Astrocyte of the cerebellum (primary cell): ENCODE data around the gene PLEKHM3.

ENCODE experiments used
- DNase-seq: peaks from one replicate; pipeline ENCODE4 v3.0.0-alpha.2; 2011; ENCODE audit warnings: low read depth
- H3K4me3 ChIP-seq: 2 replicates; pipeline ENCODE4 v1.5.1; 2011; ENCODE audit warnings: mild to moderate bottlenecking, low read depth, low read length, moderate library complexity
- CTCF ChIP-seq: IDR thresholded peaks from 2 replicates; pipeline ENCODE4 v1.5.1; 2012; ENCODE audit warnings: low read length, low read depth, moderate library complexity, mild to moderate bottlenecking; ENCODE audit errors: missing control alignments
- in situ Hi-C: cut with HindIII; loops from 2 replicates; pipeline ENCODE4 v1.10.0; 2017; ENCODE audit warnings: low sequenced_read_pairs

The PLEKHM3 gene

DNA sequence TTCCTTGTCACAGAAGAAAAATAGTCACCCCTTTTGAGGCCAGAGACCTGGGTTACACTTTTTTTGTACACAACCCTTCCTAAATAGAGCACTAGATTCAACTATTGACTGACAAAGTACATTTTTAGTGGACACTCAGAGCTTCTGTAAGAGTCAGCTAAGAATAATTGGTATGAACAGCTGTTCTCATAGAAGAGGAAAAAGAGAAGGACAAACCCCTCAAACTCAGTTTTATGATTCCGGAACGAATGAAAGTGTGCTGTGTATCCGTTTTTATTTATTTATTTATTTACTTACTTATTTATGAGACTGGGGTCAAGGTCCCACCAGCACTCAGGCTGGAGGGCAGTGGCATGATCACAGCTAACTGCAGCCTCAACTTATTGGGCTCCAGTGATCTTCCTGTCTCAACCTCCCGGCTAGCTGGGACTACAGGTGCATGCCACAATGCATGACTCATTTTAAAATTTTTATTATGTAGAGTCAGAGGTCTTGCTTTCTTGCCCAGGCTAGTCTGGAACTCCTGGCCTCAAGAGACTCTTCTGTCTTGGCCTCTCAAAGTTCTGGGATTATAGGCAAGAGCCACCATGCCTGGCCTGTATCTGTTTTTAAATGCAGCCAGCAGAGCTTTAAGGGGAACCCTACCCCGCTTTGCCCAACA is 219.6 kb downstream of the PLEKHM3 start:
- no peak overlapping the region for H3K4me3 ChIP-seq
- no peak for DNase-seq
- no peak for TF ChIP-seq CTCF
- in situ Hi-C loops = no loop called here

DNA sequence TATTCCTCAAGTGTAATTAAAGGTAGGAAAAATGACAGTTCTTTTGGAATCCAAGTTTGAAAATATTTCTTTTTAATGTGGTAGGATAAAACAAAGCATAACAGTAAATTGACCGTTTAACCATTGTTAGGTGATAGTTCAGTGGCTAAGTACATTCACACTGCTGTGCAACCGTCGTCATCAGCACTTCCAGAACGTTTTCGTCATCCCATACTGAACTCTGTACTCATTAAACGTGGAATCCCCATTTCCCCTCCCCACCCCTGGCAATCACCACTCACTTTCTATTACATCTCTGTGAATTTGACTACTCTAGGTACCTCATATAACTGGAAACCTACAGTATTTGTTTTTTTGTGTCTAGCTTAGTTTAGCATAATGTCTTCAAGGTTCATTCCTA is 222.7 kb downstream of the PLEKHM3 start:
- in situ Hi-C loops = no loop called here
- no peak for TF ChIP-seq CTCF
- no peak for DNase-seq
- no peak overlapping the region for H3K4me3 ChIP-seq

- DNase-seq = no peak
- TF ChIP-seq CTCF = no peak
- H3K4me3 ChIP-seq = no peak overlapping the region
- in situ Hi-C loops = no loop called here
Observed at GRCh38 chr2:207801259-207801658, 224.1 kb downstream of the PLEKHM3 start.

GRCh38 chr2:207796585-207797350 is 228.6 kb downstream of the PLEKHM3 start:
- TF ChIP-seq CTCF = no peak
- H3K4me3 ChIP-seq = no peak overlapping the region
- no peak for DNase-seq
- in situ Hi-C loops = no loop called here

DNA sequence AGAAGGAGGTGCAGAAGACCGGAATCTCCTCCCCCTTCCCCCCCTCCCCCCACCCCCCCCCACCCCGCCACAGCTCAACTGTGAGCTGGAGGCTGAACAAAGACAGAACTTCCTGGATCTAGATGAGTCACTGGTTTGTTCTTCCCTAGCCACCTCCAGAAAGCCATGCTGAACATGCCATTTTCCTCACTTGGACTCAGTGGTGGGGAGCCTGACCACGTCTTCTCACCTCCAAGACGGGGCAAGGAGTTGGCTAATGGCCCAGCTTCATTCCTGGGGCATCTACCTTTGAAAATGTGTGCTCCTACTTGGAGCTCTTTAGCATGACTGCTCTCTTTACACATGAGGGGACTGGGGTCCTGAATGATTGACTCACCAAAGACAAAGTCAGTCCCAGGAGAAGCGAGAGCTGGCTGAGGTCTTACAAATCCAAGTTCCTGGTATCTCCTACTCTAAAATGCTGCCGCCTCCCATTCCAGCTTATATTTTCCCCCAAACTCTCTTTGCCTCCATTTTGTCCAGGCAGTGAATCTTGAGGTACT is 233.0 kb downstream of the PLEKHM3 start:
- DNase-seq = peak; percentile 47
- no peak for TF ChIP-seq CTCF
- no peak overlapping the region for H3K4me3 ChIP-seq
- in situ Hi-C loops = no loop called here

DNA sequence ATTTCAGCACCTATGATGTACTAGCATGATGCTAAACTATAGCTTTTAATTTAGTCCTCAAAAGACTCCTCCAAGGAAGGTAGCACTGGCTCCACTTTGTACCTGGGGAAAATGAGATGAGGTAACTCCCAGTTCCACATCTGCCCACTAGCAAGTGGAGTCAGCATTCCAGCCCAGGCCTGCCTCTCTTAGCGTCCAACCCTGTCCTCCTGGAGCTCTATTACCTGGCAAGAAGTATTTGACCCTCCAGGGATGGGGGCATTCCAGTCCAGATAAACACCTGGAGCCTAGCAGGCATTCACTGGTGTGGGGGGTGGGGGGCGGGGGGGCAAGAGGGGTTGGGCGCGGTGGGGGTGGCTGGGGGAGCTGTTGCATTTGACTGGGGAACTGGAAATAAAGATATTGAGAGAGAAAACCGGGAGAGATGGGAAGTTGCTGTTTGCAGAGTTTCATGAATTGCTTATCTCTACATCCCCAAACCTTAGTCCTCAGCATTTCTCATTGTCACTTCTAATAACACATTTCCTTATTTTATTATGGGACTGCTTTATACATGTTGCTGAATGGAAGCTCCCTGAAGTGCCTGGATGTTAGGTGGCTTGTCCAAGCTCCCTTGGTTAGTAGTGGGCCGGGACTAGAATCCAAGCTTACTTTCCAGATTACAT is 233.6 kb downstream of the PLEKHM3 start:
- H3K4me3 ChIP-seq = no peak overlapping the region
- DNase-seq = no peak
- in situ Hi-C loops = no loop called here
- no peak for TF ChIP-seq CTCF
